Measurements from ENCODE around the gene DEAF1.

DEAF1 gene

DNA sequence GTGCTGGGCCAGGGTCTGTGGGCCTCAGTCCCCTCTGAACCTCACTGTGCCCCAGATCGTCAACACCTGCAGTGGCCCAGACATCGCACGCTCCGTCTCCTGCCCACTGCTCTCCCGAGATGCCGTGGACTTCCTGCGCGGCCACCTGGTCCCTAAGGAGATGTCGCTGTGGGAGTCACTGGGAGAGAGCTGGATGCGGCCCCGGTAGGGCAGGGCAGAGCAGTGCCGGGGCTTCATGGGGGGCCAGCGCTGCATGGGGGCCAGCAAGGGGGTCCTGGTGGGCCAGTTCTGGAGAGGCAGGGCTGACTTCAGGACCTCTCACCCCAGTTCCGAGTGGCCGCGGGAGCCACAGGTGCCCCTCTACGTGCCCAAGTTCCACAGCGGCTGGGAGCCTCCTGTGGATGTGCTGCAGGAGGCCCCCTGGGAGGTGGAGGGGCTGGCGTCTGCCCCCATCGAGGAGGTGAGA is 27.4 kb upstream of the DEAF1 start:
- H3K4me3 ChIP-seq (ENCODE audit: low read depth, low read length) = no peak overlapping the region

DNA sequence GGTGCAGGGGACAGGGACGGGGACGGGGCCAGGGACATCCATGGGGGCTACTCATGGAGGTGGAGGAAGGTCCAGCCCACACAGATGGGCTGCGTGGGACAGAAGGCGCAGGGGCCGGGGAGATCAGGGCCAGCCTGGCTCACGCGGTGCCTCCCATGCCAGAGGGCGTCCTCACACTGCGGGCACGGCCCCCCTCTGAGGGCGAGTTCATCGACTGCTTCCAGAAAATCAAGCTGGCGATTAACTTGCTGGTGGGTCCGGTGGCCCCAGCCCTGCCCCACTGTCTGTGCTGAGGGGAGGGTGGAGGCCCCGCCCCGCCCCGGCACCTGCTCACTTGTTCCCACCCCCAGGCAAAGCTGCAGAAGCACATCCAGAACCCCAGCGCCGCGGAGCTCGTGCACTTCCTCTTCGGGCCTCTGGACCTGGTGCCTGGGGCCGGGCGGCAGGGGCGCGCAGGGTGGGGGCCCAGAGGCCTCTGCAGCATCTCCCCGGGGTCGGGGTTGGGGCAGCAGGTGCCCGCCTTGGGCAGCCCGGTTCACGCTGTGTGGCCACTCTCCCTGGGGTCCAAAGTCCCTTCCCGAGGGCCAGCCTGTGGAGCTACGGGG is 26.8 kb upstream of the DEAF1 start:
- no peak overlapping the region for H3K4me3 ChIP-seq (ENCODE audit: low read depth, low read length)

DNA sequence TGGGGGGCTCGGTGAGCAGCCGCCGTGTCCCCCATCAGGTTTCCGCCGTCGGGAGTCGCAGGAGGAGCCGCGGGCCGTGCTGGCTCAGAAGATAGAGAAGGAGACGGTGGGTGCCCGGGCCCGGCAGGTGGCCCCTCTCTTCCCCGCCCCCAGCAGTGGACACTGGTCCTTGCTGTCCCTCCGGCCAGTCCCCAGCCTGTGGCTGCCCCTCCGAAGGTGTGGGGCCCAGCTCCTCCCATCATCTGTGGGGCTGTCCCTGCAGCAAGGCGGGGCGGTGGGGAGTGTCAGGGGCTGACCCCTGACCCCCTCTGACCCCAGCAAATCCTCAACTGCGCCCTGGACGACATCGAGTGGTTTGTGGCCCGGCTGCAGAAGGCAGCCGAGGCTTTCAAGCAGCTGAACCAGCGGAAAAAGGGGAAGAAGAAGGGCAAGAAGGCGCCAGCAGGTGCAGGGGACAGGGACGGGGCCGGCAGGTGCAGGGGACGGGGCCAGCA is 26.3 kb upstream of the DEAF1 start:
- no peak overlapping the region for H3K4me3 ChIP-seq (ENCODE audit: low read depth, low read length)

DNA sequence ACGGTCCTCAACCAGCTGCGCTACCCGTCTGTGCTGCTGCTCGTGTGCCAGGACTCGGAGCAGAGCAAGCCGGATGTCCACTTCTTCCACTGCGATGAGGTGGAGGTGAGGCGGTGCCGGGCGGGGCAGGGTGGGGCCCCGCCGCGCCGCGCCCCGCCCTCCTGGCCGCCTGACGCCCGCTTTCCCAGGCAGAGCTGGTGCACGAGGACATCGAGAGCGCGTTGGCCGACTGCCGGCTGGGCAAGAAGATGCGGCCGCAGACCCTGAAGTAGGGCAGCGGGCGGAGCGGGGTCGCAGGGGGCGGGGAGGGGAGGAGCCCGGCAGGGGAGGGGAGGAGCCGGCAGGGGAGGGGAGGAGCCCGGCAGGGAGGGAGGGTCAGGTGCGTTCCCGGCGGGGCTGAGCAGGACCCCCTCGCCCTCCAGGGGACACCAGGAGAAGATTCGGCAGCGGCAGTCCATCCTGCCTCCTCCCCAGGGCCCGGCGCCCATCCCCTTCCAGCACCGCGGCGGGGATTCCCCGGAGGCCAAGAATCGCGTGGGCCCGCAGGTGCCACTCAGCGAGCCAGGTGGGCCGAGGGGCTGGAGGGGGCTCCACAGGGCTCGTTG is 25.7 kb upstream of the DEAF1 start:
- no peak overlapping the region for H3K4me3 ChIP-seq (ENCODE audit: low read depth, low read length)

DNA sequence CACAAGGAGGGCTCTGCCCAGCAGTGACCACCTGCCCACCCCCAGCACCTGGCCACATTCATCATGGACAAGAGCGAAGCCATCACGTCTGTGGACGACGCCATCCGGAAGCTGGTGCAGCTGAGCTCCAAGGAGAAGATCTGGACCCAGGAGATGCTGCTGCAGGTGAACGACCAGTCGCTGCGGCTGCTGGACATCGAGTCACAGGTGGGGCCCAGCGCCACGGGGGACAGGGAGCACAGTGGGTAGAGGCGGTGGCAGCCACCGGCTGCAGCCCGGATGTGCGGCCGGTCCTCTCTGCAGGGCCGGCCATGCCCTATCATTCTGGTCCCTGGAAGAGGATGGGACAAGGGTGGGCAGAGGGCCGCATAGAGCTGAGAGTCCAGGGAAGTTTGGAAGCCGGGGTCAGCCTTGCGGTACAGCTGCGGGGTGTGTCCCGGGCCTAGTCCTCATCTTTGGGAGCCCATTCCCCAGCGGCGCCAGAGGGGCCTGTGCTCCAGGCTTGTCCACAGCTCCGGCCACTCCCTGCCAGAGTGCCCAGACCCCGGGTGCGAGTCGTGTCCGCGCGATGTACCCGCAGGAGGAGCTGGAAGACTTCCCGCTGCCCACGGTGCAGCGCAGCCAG is 25.1 kb upstream of the DEAF1 start:
- H3K4me3 ChIP-seq (ENCODE audit: low read depth, low read length) = no peak overlapping the region

DNA sequence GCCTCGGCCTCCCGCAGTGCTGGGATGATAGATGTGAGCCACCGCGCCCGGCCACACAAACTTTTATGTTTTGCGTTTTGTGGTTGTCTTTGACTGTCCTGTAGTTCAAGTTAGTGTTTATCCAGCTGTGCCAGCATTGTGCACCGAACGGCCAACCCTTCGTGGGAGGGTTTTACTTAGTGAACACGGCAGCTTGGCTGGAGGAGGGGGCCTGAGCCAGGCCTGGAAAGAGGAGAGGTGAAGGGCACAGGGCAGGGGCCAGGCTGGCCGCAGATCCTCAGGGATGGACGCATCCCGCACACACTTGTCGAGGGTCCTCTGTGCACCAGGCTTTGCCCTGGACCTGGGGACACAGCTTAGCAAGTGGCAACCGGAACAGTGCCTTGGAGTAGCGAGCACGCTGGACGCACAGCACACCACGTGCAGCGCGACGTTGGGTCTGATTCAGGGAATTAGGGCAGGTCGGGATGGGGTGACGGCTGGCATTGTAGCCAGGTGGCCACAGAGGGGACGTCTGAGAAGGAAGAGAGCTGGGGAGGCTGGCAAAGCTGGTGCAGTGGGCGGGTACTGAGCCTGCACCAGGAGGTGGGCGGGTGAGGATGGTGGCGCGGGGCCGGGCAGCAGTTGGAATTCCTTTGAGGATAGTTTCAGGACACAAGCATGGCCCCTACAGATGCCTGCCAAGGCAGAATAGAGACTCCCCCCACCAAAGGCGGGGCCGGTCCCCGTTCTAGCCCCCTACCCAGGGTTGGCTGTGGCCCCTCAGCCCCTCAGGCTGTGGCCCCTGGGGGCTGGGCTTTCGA is 24.4 kb upstream of the DEAF1 start:
- no peak overlapping the region for H3K4me3 ChIP-seq (ENCODE audit: low read depth, low read length)

DNA sequence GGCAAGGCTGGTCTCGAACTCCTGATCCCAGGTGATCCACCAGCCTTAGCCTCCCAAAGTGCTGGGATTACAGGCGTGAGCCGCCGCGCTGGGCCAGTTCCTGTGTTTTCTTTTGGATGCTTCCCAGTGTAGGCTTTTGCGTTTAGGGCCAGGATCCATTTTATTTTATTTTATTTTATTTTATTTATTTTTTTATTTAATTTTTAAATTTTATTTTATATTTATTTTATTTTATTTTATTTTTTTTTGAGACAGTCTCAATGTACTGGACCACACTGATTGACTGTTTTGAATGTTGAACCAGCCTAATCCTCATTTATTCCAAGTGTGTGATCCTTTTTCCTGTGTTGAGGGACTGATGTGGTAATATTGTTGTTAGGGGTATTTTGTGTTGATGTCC is 19.4 kb upstream of the DEAF1 start:
- no peak overlapping the region for H3K4me3 ChIP-seq (ENCODE audit: low read depth, low read length)

DNA sequence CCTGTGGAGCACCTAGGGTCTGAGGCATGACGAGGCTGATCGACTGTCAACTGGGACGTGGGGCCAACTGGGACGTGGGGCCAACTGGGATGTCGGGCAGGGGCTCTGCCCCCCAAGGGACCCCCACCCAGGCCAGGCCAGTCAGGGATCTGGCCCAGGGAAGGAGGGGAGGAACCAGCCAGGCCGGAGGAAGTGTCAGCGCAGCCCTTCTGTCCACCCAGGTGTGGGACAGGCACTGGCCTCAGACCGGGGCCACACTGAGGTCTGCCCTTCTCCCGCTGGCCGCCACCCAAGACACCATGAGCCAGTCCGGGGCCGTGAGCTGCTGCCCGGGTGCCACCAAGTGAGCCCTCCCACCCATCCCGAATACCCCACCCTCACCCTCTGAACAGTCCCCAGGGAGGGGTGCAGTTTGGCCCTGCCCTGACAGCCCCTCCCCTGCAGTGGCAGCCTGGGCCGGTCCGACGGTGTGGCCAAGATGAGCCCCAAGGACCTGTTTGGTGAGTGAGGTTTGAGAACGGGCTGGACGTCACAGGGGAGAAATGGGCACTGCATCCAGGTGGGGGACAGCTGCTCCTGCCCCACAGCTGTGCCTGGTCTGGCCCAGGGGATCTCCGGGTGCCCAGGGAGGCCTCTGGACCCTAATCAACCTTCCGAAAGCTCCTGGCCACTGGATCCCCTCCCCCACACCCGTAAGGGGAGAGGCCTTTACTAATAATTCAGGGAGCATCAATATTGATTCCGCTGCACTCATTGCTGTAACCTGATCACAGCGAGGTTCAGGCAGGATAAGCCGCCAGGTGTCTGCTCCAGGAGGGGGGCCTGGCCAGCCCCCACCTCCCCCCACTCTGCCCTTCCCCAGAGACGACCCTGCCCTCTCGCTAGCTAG is 14.3 kb upstream of the DEAF1 start:
- H3K4me3 ChIP-seq (ENCODE audit: low read depth, low read length) = no peak overlapping the region

DNA sequence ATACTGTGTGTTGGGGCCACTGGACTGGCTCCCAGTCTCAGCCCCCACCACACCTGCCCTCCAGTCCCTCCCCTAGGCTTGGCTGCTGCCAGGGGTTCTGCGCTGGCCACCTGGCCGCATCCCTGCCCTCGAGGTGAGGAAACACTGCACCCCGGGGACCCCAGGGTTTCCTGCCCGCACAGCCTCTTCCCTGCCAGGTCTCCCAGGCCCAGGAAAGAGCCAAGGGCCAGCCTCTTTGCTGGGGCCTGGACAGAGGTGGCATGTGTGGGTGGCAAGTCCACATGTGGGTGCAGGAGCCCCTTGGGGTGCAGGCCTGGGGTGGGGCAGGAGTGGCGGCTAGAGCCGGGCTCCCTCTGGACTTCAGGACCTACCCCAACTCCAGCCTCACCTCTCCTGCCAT is 13.5 kb upstream of the DEAF1 start:
- H3K4me3 ChIP-seq (ENCODE audit: low read depth, low read length) = no peak overlapping the region

DNA sequence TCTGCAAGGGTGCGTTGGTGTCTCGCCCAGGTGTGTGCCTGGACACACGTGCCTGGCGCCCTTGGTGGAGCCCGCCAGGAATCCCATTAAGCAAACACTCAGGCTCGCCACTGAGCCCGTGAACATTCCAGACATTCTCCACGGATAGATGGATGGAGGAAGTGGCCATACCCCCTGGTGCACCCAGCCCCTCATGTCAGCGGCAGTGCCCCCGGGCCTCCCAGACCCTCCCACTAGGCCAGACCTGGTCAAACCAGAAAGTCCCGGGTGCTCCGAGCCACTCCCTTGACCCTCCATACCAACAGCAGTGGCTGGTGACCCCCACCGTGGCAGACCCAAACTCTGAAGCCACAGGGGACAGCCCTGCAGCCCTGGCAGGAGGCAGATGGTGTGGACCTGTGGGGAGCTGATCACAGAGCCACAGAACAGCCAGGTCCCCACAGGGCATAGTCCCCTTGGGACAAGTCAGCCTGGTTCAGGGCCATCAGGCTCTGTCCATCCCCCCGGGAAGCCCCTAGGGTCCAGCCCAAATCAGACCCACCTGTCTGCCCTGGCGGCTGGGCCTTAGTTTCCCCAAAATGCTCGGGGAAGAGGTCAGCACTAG is 12.9 kb upstream of the DEAF1 start:
- H3K4me3 ChIP-seq (ENCODE audit: low read depth, low read length) = no peak overlapping the region

DNA sequence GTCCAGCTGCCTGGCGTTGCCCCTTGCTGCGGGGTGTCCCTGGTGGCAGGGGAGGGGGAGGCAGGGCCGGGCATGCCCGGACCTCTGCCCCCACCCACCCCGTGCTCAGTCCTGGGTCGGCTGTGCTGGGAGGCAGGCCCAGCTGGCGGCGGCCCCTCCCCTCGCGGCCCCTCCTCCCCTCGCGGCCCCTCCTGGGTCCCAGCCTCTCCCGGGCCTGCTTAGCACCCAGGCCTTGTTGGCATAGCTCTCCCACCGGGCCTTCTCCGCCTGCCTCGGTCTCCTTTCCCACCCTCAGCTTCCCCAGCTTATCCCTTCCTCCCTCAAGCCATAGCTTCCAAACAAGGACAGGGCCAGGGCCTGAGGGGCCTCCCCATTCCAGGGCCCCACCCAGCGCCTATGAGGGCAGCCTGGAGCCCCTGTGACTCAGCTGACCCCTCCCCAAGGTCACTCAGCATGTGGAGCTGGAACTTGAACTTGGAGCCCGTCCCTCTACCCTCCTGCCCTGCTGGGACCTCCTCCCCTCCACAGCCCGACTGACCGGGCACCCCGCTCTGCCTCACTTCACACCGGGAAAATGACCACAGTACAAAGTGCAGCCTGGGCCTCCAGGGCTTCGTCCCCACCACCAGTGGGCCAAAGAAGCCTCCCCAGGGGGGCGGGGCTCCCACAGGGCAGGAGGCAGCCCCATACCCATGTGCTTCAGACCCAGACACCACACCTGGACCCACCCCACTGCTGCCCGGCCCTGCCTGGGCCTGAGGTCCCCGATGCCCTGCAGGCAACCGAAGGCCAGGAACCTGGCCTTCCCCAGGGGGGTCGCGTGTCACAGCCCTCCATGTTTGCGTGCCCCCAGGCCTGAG is 12.2 kb upstream of the DEAF1 start:
- peak overlapping the region; percentile 57 for H3K4me3 ChIP-seq (ENCODE audit: low read depth, low read length)

DNA sequence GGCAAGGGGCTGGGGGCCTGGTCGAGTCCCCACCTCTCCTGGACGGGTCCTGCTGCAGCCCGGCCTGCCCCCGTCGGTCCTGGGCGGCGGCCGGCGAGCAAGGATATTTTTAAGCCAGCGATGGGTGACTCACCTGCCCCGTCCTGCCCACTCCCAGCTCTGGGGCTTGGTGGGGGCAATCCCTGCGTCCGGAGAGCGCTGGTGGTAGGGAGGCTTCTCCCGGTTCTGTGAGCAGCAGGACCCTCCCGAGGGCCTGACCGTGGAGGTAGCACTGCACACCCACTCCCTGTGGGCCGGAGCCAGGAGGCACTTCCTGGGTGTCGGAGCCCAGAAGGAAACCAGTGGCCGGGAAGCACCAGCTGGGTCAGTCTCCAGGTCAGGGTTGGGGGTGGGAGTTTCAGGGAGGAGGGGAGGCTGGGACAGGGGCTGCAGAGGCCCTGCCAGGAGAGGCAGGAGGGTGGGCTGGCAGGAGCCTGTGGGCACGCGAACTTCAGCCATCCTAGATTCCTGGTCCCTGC is 11.5 kb upstream of the DEAF1 start:
- peak overlapping the region; percentile 57 for H3K4me3 ChIP-seq (ENCODE audit: low read depth, low read length)

DNA sequence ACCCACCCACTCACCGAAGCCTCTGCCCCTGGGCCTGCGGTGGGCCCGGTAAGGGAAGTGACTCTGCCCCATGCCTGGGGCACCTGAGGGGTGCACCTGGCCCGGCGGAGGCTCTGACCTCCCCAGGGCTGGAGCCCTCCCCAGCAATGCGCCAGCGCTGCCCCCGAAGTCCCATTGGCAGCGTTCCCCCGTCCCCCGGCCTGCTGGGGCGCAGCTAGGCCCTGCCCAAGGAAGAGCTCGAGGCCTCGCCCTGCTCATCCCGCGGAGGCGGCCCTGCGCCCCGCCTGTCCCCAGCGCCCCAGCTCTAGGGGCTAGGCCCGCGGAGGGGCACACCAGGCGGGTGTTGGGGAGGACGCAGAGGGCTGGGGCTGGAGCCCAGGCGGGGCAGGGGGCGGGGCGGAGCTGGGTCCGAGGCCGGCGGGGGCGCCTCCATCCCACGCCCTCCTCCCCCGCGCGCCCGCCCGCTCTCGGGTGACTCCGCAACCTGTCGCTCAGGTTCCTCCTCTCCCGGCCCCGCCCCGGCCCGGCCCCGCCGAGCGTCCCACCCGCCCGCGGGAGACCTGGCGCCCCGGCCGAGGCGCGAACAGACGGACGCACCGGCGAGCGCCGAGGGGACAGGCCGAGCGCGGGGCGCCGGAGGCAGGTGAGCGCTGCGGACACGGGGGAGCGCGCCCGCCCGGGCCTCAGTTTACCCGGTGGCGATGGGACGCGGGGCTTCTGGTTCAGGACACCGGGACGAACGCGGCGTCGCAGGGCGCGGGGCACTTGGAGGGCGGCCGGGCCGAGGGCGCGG is 10.8 kb upstream of the DEAF1 start, which contains the start of gene EPS8L2:
TSS of gene EPS8L2 (plus strand) at position 586 of the 793 bp plus-strand sequence. CDS start 3,177 bp downstream, outside the sequence.
- H3K4me3 ChIP-seq (ENCODE audit: low read depth, low read length) = peak within 1 kb of the TSS; percentile 57

DNA sequence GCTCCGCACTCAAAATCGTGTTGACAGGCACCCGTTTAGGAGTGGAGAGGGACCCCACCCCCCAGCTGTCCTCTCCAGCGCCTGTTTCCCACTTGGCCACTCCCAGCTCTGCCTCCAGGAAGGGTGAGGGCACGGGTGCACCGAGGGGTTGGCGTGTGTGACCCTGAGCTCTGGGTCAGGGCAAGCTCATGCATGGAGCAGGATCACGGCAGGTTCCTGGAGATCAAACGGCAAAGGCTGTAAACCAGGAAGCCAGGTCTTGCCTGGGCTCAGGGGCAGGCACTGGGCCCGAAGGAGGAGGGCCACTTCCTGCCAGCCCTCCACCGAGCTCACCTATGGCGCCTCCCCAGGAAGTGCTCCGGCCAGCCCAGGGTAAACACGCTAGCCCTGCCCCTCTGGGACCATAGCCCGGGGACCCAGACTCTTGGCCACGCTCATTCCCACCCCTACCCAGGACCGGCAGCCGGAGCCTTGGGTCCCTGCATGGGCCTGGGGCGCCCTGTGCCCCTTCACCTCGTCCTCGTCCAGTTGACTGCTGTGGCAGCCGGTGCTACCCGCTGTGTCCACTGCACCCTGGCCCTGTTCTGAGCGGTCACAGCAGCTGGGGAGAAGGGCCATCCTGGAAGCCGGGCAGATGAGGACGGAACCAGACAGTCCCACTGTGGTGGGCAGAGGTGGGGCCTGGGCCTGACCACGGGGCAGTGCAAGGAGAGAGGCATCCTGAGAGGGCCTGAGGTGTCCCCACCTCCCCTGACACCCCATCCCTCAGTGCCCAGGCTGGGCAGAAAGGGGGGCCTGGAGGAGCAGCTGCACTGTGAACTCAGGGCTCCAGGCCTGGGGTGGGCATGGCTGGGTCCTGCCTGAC is 10.0 kb upstream of the DEAF1 start:
- H3K4me3 ChIP-seq (ENCODE audit: low read depth, low read length) = peak overlapping the region; percentile 24

DNA sequence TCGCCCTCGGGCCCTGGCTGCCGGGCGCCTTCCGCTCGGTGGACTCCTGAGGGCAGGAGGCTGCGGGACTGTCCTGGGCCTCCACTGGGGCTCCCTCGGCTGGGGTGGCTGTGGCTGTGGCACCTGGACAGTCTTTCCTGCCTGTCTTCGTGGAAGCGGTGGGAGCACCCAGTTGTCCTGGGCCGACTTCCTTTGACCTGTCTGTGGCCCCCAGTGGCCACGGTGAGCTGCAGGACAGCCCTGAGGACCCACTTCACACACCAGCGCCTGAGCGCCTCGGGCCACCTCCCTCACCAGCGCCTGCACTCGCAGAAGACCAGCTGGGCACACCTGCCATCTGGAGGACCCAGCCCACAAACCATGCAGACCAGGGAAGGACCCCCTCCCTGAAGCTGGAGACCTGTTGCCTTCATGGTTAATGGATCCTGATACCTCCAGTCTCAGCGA is 9.2 kb upstream of the DEAF1 start:
- no peak overlapping the region for H3K4me3 ChIP-seq (ENCODE audit: low read depth, low read length)

DNA sequence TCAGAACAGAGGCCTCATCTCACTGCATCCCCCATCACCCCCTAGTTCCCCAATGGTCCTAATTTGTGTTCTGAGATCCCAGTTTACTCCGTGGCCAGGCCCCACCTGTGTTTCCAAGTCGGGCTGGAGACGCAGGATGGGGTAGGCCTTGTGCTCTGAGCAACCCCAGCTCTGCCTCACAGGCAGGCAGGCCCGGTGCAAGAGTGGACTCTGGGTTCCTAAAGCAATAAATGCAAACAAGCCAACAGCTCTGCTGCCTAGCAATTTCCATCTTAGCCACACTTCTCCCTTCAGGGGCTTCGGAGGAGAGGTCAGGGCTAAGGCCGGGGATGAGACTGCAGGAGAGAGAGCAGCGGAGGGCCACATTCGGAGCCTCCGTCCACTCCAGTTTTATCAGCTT is 8.5 kb upstream of the DEAF1 start:
- H3K4me3 ChIP-seq (ENCODE audit: low read depth, low read length) = no peak overlapping the region
